HG03354 (cell line): ENCODE results near the gene SOS2.

Experiments used
- ATAC-seq: cut with Tn5 transposase; IDR thresholded peaks from one replicate; pipeline ENCODE4 v1.9.1; 2021; ENCODE audit warnings: mild to moderate bottlenecking; ENCODE audit not compliant: unreplicated experiment, poor library complexity, severe bottlenecking

Gene SOS2

DNA sequence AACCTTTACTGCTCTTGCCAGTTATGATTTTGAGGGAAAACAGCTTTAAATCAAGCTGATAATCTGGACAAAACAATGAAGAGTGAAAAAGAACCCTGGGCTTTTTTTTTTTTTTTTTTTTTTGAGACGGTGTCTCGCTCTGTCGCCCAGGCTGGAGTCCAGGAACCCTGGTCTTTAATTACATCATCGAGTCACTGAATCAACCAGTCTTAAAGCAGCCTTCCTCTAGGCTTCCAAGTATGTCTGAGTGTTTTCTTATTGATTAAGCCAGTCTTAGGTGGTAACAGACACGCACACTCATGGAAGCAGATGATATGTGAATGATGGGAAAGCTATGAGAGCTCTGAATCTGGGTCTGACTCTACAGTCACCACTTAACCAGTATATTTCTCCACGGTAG is 109.1 kb downstream of the SOS2 start:
- no peak for ATAC-seq

DNA sequence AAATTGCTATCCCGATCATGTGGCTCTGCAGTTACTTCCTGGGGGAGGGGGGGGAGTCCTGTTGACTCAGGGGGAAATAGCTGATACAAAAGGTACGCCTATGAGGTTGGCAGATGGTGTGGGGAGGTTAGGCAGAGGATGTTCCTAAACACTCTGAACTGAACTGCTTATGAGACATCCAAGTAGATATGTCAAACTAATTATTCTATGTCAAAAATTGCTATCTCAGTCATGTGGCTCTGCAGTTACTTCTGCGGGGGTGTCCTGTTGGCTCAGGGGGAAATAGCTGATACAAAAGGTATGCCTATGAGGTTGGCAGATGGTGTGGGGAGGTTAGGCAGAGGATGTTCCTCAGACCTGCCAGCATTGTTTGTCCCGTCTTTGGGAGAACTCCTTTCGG is 109.9 kb downstream of the SOS2 start:
- ATAC-seq, result no peak

DNA sequence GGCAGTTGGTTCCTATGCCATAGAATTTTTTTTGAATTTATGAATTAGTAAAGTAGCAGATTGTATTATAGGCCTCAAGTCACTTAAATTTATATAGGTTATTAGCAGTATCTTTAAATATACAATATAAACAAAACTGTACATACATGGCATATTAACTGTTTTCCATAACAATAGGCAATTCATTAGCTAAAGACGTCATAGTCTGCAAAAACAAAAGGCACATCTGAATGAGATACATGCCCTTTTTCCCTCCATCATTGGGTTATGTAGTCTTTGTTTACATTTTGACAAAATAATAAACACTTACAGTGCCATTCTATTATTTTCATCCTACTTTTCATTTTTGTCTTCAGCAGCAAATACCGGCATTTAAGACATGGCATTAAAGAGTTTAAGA is 113.9 kb downstream of the SOS2 start:
- ATAC-seq, result no peak

DNA sequence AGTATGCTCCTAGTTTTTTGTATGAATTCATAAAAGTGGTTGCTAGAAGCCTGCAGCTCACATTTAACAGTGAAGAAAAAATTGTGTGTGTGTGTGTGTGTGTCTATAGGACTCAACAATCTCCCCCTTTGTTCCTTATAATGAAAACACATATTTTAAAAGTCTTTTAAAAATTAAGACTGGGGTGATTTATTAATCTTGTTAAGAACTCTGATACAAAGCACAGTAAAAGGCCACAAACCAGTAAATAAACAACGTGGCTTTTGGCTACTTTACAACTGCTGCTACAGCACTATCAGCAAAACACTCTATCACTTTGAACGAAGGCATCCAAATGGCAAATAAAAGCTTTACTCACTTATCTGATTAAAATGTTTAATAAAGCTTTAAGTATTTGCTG is 114.4 kb downstream of the SOS2 start:
- no peak for ATAC-seq

DNA sequence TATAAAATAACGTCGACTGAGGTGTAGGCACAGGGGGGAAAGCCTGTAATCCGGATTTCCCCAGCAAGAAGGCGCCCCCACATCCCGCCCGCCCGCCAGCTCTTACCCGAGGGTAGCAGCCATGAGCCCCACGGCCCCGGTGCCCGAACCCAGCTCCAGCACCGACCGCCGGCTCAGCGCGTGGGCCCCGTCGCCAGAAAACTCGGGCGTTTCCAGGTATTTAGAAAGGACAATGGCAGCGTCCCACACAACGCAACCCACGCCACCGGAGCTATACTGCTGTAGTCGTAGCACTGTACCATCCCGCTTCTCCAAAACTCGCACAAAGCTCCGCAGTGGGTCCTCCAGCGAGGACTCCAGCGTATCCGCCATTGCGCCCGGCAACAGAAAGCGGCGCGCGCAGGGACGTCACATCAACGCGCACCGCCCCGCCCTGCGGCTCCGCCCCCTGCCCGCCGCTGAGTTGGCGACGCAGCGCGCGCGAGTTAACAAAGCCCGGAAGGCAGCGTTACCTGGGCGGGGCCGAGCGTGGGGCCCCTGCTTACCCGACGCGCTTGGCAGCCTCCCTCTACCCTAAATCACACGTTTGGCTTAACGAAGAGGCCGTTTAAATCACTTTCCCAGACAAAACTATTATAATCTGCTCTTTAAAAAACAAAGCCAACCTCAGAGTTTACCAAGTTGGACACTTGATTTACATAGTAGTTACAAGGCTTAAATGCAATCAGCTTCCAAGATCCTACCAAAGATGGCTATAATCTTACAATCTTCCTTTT is 115.0 kb downstream of the SOS2 start, which contains the start of gene VCPKMT:
TSS of gene VCPKMT (minus strand) at position 392 of the 776 bp plus-strand sequence. CDS start at position 372, 20 bp downstream.
- ATAC-seq, result peak; percentile 97

DNA sequence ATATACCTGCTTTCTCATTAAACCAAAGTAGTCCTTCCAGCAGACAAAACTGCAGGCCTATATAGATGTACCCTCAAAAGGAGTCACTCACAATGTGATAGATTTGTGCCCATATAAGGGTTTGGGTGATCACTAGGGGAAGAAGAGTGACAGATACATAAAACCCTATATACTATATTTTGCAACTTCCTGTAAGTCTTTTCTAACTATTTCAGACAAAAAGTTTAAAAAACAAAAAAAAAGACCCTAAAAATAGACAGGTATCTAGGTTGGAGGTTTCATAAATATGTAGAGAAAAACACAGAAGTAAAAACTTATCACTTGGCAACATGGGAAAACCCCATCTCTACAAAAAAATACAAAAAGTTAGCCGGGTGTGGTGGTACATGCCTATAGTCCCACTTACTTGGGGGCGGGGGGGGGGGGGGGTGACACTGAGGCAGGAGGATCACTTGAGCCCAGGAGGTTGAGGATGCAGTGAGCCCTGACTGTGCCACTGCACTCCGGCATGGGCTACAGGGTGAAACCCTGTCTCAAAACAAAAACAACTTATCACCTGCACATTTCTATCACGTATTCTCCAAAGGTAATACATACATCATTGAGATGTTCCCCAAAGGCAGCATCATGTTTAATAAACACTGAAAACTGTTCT is 117.9 kb downstream of the SOS2 start:
- ATAC-seq, result no peak

DNA sequence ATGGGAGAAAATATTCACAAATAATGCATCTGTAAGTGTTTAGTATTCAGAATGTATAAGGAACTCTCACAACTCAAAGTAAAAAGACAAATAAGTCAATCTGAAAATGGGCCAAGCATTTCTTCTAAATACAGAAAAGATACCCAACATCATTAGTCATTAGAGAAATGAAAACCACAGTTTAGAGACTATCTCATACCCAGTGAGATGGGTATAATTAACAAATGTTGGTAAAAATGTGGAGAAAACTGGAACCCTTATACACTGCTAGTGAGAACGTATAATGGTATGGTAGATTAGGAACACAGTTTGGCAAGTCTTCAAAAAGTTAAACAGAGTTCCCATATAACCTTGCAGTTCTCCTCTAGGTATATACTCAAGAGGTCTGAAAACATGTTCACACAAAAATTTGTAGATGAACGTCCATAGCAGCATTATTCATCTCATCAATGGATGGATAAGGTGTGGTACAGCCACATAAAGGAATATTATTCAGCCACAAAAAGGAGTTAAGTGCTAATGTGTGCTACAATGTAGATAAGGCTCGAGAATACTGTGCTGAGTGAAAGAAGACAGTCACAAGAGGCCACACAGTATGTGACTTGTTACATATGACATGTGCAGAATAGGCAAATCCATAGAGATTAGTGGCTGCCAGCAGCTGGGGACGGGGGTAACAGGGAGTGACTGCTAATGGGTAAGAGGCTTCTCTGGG is 120.9 kb downstream of the SOS2 start:
- ATAC-seq, result no peak

DNA sequence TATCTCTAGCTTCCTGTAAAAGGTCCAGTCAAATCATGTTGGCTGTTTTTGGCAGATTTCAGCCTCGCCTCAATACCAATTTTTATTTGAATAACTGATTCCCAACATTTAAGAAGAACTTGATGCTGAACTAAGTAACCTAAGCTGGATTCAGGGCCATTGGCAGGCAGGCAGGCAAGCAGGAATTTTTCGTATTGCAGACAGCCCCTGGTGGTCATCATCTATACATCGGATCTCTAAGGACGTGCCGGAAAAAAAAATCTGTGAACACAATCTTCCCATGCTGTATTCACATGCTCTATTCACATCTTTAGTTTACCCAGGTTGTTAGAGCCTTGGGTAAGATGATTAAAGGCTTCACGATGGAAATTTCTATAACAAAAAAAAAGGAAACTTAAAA is 122.0 kb downstream of the SOS2 start:
- ATAC-seq, result no peak

DNA sequence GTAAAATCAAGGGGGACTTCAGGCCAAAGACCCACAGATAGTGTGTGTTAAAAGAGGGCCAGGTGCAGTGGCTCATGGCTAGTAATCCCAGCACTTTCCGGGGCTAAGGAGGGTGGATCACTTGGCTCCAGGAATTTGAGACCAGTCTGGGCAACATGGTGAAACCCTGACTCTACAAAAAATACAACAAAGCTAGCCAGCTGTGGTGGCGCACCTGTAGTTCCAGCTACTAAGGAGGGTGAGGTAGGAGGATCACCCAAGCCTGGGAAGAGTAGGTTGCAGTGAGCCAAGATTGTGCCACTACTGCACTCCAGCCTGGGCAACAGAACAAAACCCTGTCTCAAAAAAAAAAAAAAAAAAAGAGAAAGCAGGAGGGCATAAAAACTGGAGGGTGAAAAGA is 123.5 kb downstream of the SOS2 start:
- ATAC-seq, result no peak

DNA sequence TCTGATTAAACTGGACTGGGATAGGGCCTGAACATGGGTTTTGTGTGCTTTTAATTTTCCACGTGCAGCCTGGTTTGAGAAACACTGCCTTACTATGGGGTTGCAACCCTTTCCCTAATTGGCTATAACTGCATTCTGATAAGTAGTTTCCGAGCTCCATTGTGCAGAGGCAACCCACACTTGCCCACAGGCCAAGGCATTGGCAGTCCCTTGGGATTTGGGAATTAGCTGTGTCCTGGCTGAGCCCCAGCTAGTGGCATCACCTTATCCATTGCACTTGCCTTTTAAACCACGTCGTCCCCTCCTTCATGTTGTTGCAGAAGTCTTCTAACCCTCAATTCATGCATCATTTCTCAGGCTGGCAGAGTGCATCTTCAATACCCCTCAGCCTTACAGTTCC is 125.2 kb downstream of the SOS2 start:
- ATAC-seq, result no peak

DNA sequence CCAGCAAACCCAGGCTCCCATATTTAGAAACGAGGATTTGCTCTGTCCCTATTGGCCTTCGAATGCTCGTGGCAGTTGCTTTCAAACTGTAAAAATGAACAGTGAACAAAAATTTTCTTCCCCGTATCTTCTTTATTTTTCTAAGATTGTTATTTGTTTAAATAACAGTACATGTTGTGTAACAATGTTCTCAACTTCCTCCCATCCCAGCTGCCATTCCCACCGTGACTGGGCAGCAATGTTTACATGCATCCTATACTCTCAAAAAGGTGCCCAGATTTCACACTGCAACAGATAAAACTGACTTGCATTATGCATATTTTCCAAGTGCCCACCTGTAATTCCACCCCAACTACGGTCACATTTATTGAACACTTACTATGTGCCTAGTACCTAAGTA is 127.8 kb downstream of the SOS2 start:
- no peak for ATAC-seq

DNA sequence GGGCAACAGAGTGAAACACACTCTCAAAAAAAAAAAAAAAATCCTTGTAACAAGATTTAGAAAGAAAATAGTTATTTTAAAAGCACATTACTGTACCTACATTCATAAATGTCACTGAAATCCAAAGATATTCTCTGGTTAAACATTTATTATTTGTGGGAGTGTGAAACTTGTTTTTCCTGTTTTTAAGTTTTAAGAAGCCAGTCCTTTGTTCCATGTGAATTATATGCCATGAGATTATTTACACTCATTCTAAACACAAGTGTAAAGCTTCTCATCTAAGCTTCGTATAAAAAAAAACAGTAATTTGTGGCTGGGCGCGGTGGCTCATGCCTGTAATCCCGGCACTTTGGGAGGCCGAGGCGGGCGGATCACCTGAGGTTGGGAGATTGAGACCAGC is 130.0 kb downstream of the SOS2 start:
- no peak for ATAC-seq

DNA sequence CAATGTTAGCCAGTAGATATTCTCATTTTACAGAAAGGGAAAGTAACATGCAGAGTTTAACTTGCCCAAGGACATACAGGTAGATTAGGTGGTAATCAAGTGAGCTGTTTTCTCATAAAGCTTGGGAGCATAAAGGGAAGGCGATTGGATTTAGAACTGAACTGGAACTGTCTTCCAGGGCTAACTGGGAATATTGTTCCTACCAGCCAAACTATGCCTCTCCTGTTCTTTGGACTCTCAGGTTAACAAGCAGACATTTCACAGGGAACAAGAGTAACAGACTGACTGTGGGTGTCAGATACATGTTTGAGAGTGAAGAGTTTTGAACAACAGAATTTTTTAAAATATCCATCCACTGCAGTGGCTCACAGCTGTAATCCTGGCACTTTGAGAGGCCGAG is 130.6 kb downstream of the SOS2 start:
- no peak for ATAC-seq

DNA sequence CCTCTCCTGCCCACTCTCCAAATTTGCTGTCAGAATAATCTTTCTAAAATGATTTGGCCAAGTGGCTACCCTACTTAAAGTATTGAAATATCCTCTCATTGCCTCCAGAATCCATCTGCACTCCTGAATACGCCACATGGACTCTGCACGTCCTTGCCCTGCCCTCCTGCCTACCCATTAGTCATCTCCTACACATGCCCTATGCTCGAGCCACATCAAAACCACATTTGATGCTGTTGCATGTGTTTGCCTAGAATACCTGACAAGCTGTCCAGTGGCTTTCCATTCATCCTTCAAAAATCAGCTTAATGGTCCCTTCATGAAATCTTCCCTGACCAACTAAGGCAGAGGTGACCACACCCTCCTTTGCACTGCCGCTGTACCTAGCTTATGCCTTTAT is 132.0 kb downstream of the SOS2 start:
- no peak for ATAC-seq

DNA sequence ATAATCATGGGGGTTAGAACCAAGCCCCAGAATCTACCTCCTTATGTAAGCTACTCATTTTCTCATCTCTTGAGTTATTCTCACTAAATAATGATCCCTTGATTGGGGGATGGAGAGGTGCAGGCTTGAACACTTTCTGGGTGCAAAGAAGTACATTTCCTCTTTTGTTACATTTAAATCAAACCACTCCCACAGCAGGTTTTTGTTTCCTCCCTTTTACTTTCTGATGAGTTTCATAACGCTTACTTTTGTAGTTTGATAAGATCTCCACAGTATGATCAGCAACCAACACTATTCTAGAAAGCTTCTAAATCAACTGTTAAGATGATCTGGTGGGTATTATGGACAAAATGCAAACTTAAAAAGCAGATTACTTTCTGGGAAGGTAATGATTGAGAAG is 135.5 kb downstream of the SOS2 start:
- ATAC-seq, result no peak

DNA sequence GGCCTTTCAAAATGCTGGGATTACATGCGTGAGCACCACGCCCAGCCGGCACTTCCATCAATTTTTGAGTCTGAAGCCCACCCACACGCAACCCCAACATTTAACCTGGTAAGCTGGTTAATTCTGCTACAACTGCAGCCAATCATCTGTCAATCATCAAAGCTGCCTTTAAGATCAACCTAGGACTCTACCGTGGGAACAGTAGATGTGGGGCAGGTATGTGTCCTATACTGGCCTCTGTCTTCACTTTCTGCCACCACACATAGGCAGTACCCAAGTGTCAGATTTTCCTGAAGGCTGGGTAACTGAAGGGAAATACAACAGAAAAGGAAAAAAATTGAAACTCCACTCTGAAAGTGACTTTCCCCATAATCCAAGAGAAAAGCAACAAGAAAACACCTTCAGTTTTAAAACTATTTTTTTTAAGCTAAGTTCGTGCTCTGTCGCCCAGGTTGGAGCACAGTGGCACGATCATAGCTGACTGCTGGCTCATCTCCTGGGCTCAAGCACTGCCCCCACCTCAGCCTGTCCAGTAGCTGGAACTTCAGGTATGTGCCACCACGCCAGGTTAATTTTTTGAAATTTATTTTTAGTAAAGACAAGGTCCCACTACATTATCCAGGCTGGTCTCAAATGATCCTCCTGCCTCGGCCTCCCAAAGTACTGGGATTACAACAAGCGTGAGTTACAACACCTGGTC is 137.2 kb downstream of the SOS2 start:
- no peak for ATAC-seq

DNA sequence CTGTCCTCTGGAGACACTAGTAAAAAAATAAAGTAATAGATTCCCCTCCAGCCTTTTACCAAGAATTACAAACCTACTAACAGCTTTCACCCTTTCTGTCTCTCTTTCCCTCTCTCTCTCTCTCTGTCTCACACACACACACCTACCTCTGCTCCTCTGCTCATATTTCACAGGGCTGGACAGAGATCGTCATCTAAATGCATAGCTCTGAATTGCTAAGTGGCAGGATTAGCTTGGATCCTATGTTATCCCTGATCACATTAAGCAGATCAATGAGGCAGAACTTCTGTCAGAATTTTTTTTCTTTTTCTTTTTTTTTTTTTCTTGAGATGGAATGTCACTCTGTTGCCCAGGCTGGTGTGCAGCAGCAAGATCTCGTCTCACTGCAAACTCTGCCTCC is 137.9 kb downstream of the SOS2 start:
- ATAC-seq, result no peak

DNA sequence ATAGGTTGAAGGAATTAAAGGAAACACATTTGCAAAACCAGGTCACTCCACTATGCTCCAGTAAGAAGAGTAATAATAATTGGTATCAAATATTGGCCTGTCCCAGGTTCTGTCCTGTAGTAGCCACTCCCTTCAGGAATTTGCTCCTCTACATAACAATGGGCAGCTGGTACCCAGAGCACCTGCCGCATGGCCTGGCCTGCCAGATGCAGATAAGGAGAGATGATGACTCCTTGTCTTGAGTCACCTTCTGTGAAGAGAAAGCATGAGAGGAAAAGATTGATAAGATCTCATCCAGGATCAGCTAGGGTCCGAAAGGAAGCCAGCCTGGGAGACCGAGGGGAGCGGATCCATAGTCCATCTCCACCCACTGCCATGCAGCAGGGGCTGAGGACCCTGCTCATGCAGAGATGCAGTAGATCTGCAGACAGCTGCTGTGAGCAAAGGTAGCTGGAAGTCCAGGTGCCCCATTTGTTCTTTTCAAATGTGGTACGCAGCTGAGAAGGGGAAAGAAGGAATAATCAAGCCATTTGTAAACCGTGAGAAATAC is 139.3 kb downstream of the SOS2 start:
- ATAC-seq, result no peak

DNA sequence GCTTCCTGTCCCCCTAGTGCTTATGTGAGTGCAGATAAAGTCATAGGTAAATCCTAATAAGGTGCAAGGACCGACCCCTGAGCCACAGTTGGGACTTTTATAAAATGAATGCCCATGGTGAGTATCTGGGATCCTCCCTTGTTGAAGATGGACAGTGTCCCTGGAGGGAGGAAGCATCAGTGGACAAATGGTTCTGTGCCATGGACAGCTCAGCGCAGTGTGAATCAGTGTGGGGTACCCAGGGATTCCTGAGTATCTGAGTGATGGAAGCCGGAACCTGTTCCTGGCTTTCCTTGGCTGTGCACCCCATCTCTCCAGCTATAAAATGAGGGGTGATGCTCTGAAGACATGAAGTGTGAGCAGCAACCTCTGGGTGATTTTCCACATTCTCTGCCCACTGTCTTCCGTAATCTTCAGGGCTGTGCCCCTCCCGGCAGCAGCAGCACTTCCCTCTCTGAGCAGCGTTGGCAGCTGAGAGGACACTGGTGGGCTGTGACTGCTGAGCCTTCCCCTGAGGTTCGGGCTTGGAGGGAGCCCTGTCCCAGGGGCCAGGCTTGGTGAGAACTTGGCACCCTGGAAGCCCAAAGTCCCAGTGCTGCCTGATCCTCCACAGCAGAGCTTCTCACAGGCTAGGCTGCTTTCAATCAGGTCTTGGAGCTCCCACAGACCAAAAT is 140.0 kb downstream of the SOS2 start:
- ATAC-seq, result no peak

DNA sequence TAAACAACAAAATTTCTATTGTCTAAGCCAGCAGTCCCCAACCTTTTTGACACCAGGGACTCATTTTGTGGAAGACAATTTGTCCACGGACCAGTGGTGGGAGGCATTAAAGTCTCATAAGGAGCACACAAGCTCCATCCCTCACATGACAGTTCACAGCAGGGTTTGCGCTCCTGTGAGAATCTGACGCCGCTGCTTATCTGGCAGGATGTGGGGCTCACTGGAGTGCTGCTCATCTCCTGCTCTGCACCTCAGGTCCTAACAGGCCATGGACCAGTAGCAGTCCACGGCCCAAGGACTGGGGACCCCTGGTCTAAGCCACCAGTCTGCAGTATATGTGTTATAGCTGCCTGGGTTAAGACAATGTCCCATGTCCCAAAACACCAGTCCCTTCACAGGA is 142.2 kb downstream of the SOS2 start:
- no peak for ATAC-seq
